Measurements from ENCODE around the gene HOMEZ. TPM values are rescaled to one million over a fixed set of nuclear protein-coding genes. Genes with fewer than 3 reads are reported as not detected.

Gene HOMEZ
- total and polyA plus RNA-seq, 8 donors, result 5.1 to 103 (median 7.6) TPM

- 37 to 52% (median 41%) methylated on average over 10 of the region's 10 CpGs for WGBS, 5 donors
- no peaks in the 10 kb centered on the region for H3K27me3 ChIP-seq
- intact Hi-C loops (cut with DNase I; ENCODE audit: low total_unique reads), result loop anchor here (10.0 kb wide), 2 partner anchors 142 to 242 kb away; partner anchors contain the start of genes AP1G2 and NGDN
- no peak for TF ChIP-seq CTCF (IDR thresholded peaks at IDR 0.05)
- peaks cover 27 to 40% (median 37%) of the 10 kb centered on the region in 4 donors for H3K36me3 ChIP-seq
- no peak for DNase-seq
- H3K4me1 ChIP-seq, result peaks cover 19 to 40% (median 30%) of the 10 kb centered on the region in 4 donors
- no peaks in the 10 kb centered on the region for H3K9me3 ChIP-seq
- peak overlapping the region; percentile 96 to 100 (median 98) for H3K27ac ChIP-seq
- H3K4me3 ChIP-seq, result peak overlapping the region; percentile 90 to 96 (median 92)
These were observed 36.9 kb upstream of the HOMEZ start for GRCh38 chr14:23322568-23323517.

- intact Hi-C loops (cut with DNase I; ENCODE audit: low total_unique reads), result loop anchor here (10.0 kb wide), 2 partner anchors 143 to 243 kb away; partner anchors contain the start of genes AP1G2 and NGDN
- DNase-seq, result peak; percentile 52 to 66
- peaks cover 19 to 36% (median 29%) of the 10 kb centered on the region in 4 donors for H3K4me1 ChIP-seq
- no peaks in the 10 kb centered on the region for H3K27me3 ChIP-seq
- H3K4me3 ChIP-seq, result peak overlapping the region; percentile 90 to 96 (median 92)
- TF ChIP-seq POLR2A (IDR thresholded peaks at IDR 0.05), result no peak
- peak in 1 of 3 donors; percentile 4 for TF ChIP-seq POLR2AphosphoS5 (IDR thresholded peaks at IDR 0.05)
- no peak for TF ChIP-seq EP300 (IDR thresholded peaks at IDR 0.05)
- peak overlapping the region; percentile 96 to 100 (median 98) for H3K27ac ChIP-seq
- no peaks in the 10 kb centered on the region for H3K9me3 ChIP-seq
- peaks cover 27 to 45% (median 42%) of the 10 kb centered on the region in 4 donors for H3K36me3 ChIP-seq
- WGBS, 5 donors, result 0 to 1% (median 1%) methylated on average over 31 to 64 of the region's 64 CpGs
These were observed 35.9 kb upstream of the HOMEZ start for GRCh38 chr14:23321572-23322547.

GRCh38 chr14:23320584-23321571 lies 34.9 kb upstream of the HOMEZ start, which contains the start of gene PABPN1:
Gene PABPN1 (plus strand): TSS chr14:23321457. CDS start chr14:23321470, 13 bp downstream.
- no peaks in the 10 kb centered on the region for H3K27me3 ChIP-seq
- peak; percentile 100 for DNase-seq
- 3 to 12% (median 5%) methylated on average over 24 to 63 of the region's 63 CpGs for WGBS, 5 donors
- intact Hi-C loops (cut with DNase I; ENCODE audit: low total_unique reads), result loop anchor here (10.0 kb wide), 2 partner anchors 144 to 244 kb away; partner anchors contain the start of genes AP1G2 and NGDN
- peaks cover 19 to 36% (median 29%) of the 10 kb centered on the region in 4 donors for H3K4me1 ChIP-seq
- TF ChIP-seq POLR2AphosphoS5 (IDR thresholded peaks at IDR 0.05), result peak; percentile 45 to 92 (median 63)
- TF ChIP-seq POLR2A (IDR thresholded peaks at IDR 0.05), result peak in 1 of 4 donors; percentile 0
- TF ChIP-seq EP300 (IDR thresholded peaks at IDR 0.05), result no peak
- TF ChIP-seq CTCF (IDR thresholded peaks at IDR 0.05), result no peak
- H3K27ac ChIP-seq, result peak within 1 kb of the TSS; percentile 96 to 100 (median 98)
- peak within 1 kb of the TSS; percentile 90 to 96 (median 92) for H3K4me3 ChIP-seq
- H3K36me3 ChIP-seq, result peaks cover 27 to 41% (median 36%) of the 10 kb centered on the region in 4 donors
- H3K9me3 ChIP-seq, result no peaks in the 10 kb centered on the region
